HG02970 (cell line): ENCODE data around the gene PRKCA.
"Not testable (repeated sequence)": the region's sequence is repeated elsewhere in the genome, so short reads cannot be mapped to it uniquely, and the experiment has no call there.

ENCODE experiments used
- ATAC-seq: cut with Tn5 transposase; IDR thresholded peaks from one replicate; pipeline ENCODE4 v1.9.1; 2021; ENCODE audit warnings: mild to moderate bottlenecking, moderate library complexity, moderate number of reproducible peaks; ENCODE audit not compliant: unreplicated experiment, low FRiP score

Gene PRKCA

GRCh38 chr17:66451188-66452149, 149.1 kb downstream of the PRKCA start:
- no peak for ATAC-seq

DNA sequence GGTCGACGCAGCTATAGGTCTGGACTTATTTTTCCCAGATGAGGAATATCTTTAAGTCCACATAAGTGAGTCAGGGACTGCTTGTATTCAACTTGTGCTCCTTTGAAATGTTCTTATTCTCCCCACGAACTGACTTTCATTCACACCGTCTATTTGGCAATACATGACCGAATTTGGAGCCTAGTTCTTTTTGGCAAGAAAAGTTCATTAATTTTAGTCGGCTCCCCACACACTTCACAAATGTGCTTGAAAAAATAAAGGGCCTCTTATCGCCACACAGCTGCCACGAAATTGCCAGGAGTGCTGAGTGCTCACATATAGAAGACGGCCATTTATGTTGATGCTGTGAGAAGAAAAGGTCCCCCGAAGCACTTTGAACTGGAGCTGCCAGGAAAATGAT, 152.6 kb downstream of the PRKCA start:
- ATAC-seq = no peak

DNA sequence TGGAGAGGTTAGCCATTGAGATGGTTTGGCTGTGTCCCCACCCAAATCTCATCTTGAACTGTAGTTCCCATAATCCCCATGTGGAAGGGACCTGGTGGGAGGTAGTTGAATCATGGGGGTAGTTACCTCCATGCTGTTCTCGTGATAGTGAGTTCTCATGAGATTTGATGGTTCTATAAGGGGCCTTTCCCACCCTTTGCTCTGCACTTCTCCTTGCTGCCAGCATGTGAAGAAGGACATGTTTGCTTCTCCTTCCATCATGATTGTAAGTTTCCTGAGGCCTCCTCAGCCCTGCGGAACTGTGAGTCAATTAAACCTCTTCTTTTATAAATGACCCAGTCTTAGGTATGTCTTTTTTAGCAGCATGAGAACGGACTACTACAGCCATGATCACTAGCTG, 155.1 kb downstream of the PRKCA start:
- ATAC-seq = not testable (repeated sequence)

DNA sequence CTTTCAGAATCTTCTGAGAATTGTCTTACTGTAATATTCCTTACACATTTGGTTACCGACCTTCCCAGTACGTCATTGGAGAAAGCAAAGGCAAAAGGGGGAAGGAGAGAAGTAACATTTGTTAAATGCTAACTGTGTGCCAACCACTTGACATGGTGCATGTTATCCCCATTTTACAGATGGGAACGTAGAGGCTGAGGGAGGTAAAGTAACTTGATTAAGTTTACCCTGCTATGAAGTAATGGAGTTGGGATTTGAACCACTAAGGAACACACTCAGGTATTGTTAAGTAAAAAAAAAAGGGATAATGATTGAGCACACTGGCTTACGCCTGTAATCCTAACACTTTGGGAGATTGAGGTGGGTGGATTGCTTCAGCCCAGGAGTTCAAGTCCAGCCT, 156.4 kb downstream of the PRKCA start:
- no peak for ATAC-seq

DNA sequence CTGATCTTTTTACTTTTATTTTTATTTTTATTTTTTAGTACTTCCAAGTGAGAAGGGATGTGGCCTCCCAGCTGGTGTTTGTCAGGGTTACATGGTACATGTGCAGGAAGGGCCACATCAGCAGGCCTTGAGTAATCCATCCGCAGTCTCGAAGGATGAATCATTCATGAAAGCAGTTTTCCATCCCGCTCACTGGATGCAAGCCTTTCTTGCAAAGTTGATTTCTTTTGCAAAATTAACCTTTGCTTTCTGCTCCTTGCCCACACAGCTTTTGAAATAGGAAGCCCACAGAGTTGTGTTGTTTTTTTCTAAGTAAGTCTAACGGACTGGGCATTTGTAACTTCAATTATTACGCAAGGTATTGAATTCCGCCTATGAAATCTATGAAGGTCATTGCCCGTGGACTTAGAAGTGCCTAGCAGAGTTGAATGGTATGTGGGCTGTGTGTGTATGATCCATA, 157.4 kb downstream of the PRKCA start:
- no peak for ATAC-seq

DNA sequence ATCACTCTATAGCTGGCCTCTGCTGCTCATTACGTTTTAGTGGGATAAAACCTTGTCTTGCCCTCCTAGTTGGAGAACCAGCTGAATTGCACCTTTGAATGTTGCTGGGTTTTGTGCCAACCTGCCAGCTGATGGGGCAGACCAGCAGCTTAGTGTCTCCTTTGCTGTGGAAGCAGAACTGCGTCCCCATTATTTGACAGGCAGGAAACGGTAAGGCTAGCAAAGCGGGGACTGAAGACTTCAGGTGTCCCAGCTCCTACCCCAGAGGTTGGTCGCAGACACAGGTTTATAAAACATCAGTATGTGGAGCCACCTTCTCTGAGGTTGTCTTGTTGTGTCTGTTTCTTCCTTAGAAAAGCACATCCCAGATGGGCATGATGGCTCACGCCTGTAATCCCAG, 158.1 kb downstream of the PRKCA start:
- no peak for ATAC-seq

- no peak for ATAC-seq
Observed at GRCh38 chr17:66461343-66461995, 159.1 kb downstream of the PRKCA start.

- ATAC-seq = no peak
Observed at GRCh38 chr17:66462010-66462409, 159.6 kb downstream of the PRKCA start.

GRCh38 chr17:66464921-66465320, 162.5 kb downstream of the PRKCA start:
- ATAC-seq = no peak

- ATAC-seq = no peak
Observed at GRCh38 chr17:66465701-66466100, 163.3 kb downstream of the PRKCA start.

- no peak for ATAC-seq
Observed at GRCh38 chr17:66466106-66466820, 163.8 kb downstream of the PRKCA start.

DNA sequence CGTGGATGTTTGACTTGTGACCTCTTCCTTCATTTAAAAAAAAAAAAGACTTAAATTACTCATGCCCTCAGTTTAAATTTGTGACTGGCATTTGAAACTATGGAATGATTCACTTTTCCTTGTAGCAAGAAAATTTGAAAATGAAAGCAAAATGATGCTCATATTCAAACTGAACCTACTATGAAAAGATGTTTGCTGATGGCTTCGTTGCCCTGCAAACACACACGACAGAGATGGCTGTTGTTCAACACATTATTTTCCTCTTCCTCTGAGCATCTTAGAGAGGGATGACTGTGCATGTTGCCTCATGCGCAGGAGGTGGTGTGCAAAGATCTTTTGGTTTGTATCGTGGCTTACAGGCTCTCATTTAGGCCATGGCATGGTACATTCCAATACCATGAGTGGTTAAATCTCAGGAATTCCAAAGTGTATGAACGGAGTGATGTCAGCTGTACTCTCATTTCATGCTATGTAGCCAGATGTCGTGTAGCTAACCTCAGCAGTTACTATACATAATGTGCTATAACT, 164.5 kb downstream of the PRKCA start:
- no peak for ATAC-seq

DNA sequence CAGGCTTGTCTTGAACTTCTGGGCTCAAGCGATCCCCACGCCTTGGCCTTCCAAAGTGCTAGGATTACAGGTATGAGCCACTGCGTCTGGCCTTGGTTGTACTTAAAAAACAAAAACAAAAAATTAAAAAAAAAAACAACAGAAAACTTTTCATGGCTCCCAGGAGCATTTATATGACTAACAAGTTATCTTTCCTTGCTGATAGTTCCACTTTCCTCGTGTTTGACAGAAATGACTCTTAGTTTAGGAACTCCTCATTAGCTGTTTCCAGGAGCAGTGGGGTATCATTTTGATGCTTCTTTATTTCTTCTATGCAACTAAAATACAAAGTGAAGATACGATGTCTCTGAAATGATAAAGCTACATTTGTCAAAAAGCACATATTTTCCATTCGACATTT, 165.4 kb downstream of the PRKCA start:
- ATAC-seq = no peak

DNA sequence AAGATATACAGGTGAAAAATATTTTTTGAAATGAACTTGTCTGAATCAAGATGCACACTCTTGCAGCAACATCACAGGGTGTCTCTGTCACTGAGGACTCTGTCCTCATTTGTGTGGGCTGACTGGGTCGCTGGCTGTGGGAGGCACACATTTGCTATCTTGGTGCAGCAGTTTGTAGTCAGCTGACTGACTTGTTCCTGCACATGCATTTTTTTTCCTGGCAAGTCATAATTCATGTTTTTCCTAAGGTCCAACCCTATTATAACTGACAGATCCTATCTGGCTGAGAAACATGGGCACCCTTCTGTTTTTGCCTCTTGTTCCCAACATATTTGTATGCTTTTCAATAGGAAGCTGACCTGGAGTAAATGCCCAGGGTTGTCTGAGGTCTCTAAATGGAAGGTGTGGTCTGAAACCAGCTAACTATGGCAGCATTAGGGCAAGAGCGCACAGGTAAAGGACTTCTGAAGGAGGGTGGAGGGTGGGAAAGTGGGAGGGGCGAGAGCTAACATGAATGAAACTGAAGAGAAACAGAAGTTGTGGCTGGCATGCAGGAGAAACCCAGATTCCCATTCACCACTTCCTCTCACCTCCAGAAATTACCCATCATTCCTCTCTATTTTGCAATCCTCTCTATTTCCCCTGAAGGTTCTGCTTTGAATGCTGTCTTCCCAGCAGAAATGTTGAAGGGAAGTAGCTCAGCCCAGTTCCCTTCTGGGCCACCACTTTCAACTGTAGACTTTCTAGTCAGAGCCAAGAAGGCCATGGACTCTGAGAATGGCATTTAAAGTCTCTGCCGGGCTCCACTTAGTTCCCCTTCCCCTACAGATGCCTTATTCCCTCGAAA, 166.1 kb downstream of the PRKCA start:
- ATAC-seq = no peak

- ATAC-seq = no peak
Observed at GRCh38 chr17:66469088-66469442, 166.7 kb downstream of the PRKCA start.

DNA sequence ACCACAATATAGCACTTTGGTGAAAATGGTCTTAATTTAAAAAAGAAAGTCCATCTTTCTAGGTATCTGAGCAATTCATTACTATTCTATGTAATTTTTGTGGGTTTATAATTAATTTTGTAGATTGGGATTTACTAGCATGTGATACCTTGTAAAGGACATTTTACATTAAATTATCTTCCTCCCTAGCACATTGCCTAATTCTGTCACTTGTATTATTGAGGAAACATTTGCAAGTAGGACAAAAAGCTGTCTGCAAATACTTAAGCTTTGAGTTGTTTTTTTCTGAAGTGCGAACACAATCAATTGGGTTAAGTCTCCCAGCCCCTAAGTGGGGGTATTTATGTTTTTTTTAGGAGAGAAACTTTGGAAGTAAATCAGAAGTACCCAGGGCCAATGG, 167.0 kb downstream of the PRKCA start:
- ATAC-seq = no peak

- no peak for ATAC-seq
Observed at GRCh38 chr17:66469890-66470289, 167.5 kb downstream of the PRKCA start.

DNA sequence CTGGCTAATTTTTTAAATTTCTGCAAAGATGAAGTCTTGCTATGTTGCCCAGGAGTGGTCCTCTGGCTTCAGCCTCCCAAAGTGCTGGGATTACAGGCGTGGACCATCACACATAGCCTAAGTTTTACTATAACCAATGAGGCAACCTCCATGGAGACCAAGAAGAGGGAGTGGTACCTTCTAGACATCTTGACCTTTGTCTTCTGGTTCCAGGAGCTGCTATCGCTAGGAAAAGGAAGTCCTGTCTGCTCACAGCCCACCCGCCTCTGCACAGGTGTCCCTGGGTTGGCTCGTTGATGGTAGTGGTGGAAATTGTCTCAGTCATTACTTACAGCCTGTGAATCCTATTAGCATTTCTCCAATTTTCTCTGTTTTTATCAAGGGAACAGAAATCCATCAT, 169.7 kb downstream of the PRKCA start:
- ATAC-seq = no peak

DNA sequence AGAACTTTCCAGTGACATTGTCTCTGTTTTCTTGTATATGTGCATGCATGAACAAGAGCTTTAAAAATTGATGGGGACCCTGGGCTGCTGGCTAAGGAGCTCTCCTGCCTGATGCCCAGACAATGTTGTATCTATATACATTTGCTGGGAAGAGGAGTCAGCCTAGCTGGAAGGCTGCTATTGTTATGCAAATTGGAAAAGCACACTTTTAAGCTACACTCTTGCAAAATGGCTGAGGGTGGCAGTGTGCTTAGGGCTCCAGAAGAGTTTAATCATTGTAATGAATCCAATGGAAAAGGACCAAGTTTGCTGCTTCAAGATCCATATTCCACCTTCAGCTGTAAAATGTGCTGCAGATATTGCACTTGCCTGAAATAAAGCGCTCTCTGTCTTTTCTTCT, 171.8 kb downstream of the PRKCA start:
- ATAC-seq = no peak
